Measurements from ENCODE around the gene SPAG16.

SPAG16 gene

GRCh38 chr2:213411582-213412289 is 127.5 kb downstream of the SPAG16 start:
- no peak for DNase-seq

GRCh38 chr2:213415093-213415492 is 130.8 kb downstream of the SPAG16 start:
- DNase-seq, result no peak

GRCh38 chr2:213416832-213417231 is 132.6 kb downstream of the SPAG16 start:
- DNase-seq, result no peak

DNA sequence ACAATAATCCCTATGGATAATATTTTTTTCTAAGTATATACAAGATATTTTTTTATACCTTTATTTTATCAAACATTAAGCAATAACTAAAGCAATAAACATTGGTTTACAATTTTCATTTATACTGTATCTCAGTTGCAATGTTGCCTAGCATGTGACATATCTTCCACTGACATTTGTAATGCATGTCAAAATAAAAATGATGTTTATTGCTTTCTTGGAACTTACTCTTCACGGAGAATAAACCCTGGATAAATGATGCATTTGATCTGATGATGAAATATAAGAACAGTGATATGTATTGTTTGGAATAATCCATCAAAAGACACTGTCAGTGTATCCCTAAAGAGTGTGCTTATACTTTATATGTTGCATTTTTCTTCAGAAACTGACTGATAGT is 135.7 kb downstream of the SPAG16 start:
- DNase-seq, result no peak

- DNase-seq, result no peak
Observed at GRCh38 chr2:213420828-213421385, 136.6 kb downstream of the SPAG16 start.

- DNase-seq, result no peak
Observed at GRCh38 chr2:213422211-213422610, 137.9 kb downstream of the SPAG16 start.

DNA sequence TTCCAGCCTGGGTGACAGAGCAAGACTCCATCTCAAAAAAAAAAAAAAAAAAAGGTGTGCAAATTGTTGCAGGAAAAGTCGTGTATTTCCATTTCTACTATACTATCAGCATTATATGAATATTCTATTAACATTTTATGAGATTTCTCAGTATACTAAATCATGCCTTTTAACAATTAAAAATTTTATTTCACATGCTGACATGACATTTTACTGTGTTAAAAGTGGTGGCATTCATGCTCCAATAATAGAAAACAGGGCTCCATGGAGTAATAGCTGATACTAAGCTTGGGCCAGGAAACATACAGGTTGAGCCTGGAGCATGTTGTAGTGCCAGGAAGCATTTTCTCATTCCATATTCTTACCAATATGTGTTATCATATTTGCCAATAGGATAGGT is 141.4 kb downstream of the SPAG16 start:
- no peak for DNase-seq

DNA sequence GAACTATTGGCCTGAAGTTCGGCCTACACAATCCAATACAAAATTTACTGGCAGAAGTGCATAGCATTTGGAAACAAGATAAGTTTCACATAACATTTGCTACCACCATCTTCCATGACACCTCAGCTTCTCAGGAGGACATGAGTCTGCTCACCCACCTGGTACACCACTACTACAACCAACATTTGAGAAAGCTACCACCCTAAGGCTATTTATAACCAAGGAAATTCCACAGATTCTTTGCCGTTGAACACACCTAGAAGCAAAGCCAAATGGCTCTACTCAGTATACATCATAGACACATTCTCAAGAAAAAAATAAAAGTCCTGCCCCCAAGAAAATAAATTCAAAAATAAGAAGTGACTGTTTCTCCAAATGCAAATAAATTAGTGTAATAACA is 145.3 kb downstream of the SPAG16 start:
- DNase-seq, result no peak

GRCh38 chr2:213443921-213444320 is 159.7 kb downstream of the SPAG16 start:
- DNase-seq, result no peak

DNA sequence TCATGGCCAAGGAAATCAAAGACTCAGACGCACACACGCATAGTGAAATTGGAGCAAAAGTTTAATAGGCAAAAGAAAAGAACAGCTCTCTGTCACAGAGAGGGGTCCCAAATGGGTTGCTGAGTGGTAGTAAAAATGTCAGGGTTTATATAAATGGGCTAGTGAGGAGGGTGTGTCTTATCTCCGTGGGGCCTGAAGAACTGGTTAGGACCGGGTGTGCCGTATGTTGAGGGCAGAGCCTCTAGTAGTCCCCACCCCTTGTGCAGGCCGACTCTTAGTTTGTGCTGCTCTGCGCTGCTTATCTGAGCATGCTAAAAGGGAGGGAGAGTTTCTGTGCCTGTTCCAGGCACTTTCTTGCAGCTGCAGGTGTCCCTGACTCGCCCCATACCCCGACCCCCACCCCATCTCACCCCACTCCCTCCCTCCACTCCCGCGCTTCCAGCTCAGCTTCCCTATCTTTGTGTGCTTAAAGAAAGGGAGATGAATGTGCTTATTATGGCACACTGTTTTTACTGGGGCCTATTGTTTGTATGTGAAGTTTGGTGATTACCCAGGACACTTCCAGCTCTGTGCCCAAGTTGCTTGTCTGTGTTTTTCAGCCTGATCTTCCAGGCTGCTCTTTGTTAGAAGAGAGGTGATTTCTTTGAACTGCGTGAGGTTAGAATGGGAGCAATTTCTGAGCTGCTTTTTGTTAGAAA is 167.4 kb downstream of the SPAG16 start:
- no peak for DNase-seq

DNA sequence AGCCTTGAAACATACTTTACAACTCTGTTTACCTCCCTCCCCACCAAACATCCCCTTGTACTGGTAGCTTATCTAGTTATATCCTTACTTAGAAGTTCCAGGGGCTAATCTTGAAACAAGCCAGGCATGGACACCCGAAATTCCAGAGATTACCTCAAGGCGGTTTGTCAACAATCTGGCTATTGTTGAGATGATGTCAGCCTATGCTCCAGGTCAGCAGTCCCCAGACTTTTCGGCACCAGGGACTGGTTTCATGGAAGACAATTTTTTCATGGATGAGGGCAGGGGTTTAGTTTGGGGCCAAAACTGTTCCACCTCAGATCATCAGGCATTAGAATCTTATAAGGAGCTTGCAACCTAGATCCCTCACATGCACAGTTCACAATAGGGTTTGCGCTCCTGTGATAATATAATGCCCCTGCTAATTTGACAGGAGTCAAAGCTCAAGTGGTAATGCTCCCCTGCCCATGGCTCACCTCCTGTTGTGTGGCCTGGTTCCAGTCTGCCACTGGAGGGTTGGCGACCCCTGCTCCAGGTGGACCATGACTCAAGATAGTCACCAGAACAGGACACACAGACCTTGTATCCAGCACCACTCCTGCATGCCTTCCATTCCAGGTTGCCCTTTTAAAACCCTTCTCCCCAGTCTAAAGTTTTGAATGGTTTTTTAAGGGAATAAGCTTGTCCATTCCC is 171.2 kb downstream of the SPAG16 start:
- no peak for DNase-seq

- no peak for DNase-seq
Observed at GRCh38 chr2:213475433-213475832, 191.2 kb downstream of the SPAG16 start.

- no peak for DNase-seq
Observed at GRCh38 chr2:213476641-213477040, 192.4 kb downstream of the SPAG16 start.

DNA sequence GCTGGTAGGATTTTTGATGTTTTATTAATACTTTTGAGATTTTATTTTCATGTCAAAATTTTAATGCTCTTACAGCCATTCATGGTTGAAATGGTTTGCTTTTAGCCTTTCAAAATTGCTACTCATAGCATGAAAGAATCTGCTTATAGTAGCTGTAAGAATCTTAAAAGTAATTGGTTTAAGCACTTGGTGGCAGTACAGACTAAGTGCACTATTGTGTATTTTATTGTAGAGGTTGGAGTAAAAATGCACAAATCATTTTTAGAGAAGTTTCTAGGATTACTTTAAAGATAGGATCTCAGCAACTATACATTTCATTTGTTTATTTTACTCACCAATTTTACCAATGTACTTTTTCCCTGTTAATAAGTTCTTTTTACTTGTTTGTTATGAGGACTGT is 205.8 kb downstream of the SPAG16 start:
- DNase-seq, result no peak

GRCh38 chr2:213491376-213491775 is 207.1 kb downstream of the SPAG16 start:
- DNase-seq, result no peak

- DNase-seq, result no peak
Observed at GRCh38 chr2:213496226-213496625, 212.0 kb downstream of the SPAG16 start.

GRCh38 chr2:213500881-213501280 is 216.6 kb downstream of the SPAG16 start:
- no peak for DNase-seq

DNA sequence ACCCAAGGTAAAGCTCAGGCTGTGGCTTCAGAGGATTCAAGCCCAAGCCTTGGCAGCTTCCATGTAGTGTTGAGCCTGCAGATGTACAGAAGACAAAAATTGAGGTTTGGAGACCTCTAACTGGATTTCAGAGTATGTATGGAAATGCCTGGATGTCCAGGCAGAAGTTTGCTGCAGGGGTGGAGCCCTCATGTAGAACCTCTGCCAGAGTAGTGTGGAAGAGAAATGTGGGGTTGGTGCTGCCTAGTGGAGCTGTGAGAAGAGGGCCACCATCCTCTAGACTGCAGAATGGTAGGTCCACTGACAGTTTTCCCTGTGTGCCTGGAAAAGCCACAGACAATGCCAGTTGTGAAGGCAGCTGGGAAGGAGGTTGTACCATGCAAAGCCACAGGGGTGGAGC is 239.9 kb downstream of the SPAG16 start:
- no peak for DNase-seq

GRCh38 chr2:213537579-213537978 is 253.3 kb downstream of the SPAG16 start:
- no peak for DNase-seq

DNA sequence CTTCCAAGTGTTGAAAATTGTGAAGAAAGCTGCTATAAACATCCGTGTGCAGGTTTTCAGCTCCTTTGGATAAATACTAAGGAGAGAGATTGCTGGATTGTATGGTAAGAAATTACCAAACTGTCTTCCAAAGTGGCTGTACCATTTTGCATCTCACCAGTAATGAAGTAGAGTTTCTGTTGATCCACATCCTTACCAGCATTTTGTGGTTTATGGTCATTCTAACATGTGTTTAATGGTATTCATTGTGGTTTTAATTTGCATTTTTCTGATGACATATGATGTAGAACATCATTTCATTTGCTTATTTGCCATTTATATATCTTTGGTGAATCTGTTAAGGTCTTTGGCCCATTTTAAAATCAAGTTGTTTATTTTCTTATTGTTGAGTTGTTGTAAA is 260.7 kb downstream of the SPAG16 start:
- no peak for DNase-seq

- no peak for DNase-seq
Observed at GRCh38 chr2:213545481-213545880, 261.2 kb downstream of the SPAG16 start.

DNA sequence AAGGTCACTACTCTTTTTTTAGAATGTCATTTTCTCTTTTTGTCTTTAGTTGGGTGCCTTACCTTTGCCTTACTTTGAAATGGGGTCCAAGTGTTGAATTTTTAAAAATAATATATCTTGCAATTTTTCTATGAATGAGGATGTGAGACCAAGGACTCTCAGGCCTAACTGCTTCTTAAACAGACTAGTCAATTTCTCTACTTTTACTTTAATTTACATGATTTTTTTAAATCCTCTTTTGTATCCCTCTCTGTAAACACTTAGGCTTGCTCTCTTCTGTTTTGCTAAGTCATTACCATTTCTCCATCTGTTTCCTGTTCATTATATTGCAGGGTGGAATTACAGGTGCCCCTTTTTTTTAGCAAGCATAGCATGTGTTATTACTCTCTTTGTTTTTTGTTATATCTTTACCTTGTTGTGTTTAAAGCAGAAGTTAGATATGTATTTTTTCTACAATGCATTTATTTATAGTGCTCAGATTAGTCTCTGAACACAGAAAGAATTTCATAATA is 261.8 kb downstream of the SPAG16 start:
- DNase-seq, result no peak

- DNase-seq, result no peak
Observed at GRCh38 chr2:213551526-213551925, 267.3 kb downstream of the SPAG16 start.

GRCh38 chr2:213559053-213559452 is 274.8 kb downstream of the SPAG16 start:
- no peak for DNase-seq

Measured in activated CD4-positive, alpha-beta T cell treated with anti-CD3 and anti-CD28 coated beads, Interleukin-2, amount 50 U/mL, for 48 hours (primary cell).